CD4-positive, CD25-positive, alpha-beta regulatory T cell (primary cell): ENCODE data around the gene ZNF821. TPM values are rescaled to one million over a fixed set of nuclear protein-coding genes. Genes with fewer than 3 reads are reported as not detected.

Source experiments
- ATAC-seq, 2 donors: fragments of 150-1000 bp; cut with Tn5 transposase; one replicate each; pipeline ENCODE4 v1.10.0; 2021; ENCODE audit warnings: low read depth in 2 of 2, moderate number of reproducible peaks in 2 of 2, moderate library complexity in 1 of 2
- DNase-seq, 3 donors: peaks; one replicate each; pipeline versions ENCODE4 v3.0.0 to v3.0.0-alpha.2; 2012 to 2022; ENCODE audit warnings: mixed read lengths in 1 of 3
- H3K27ac ChIP-seq: one replicate; pipeline ENCODE4 v1.7.0; 2013; ENCODE audit warnings: mild to moderate bottlenecking, low read length; ENCODE audit not compliant: insufficient read depth, poor library complexity, severe bottlenecking
- H3K27me3 ChIP-seq: one replicate; pipeline ENCODE4 v1.7.0; 2013; ENCODE audit warnings: low read length; ENCODE audit not compliant: control insufficient read depth, insufficient read depth
- H3K36me3 ChIP-seq: one replicate; pipeline ENCODE4 v1.7.0; 2013; ENCODE audit warnings: mild to moderate bottlenecking, low read length, moderate library complexity; ENCODE audit not compliant: control insufficient read depth, insufficient read depth
- H3K4me1 ChIP-seq: 2 replicates; pipeline ENCODE4 v1.7.0; 2013; ENCODE audit warnings: mild to moderate bottlenecking, low read length; ENCODE audit not compliant: insufficient read depth, control insufficient read depth, poor library complexity, severe bottlenecking
- H3K4me3 ChIP-seq: one replicate; pipeline ENCODE4 v1.7.0; 2013; ENCODE audit warnings: low read depth, mild to moderate bottlenecking, low read length, moderate library complexity
- H3K9me3 ChIP-seq, 2 experiments: 1 replicate in 1 of 2; 2 replicates in 1 of 2; pipeline ENCODE4 v1.7.0; 2013; ENCODE audit warnings: low read length in 2 of 2, mild to moderate bottlenecking in 1 of 2, moderate library complexity in 1 of 2; ENCODE audit not compliant: control insufficient read depth in 2 of 2
- H3K27ac Mint-ChIP-seq, 3 donors: one replicate each; pipeline ENCODE4 v1.8.0; 2020 to 2022; ENCODE audit warnings: mild to moderate bottlenecking in 3 of 3, mixed read lengths in 3 of 3, moderate library complexity in 2 of 3
- H3K27me3 Mint-ChIP-seq: one replicate; pipeline ENCODE4 v1.8.0; 2022; ENCODE audit warnings: mild to moderate bottlenecking, mixed read lengths
- H3K36me3 Mint-ChIP-seq: one replicate; pipeline ENCODE4 v1.8.0; 2020; ENCODE audit warnings: mixed read lengths
- H3K4me1 Mint-ChIP-seq, 4 donors: one replicate each; pipeline ENCODE4 v1.8.0; 2020 to 2022; ENCODE audit warnings: mixed read lengths in 4 of 4, mild to moderate bottlenecking in 1 of 4
- H3K4me3 Mint-ChIP-seq, 4 donors: one replicate each; pipeline ENCODE4 v1.8.0; 2020 to 2022; ENCODE audit warnings: mild to moderate bottlenecking in 4 of 4, mixed read lengths in 4 of 4, moderate library complexity in 3 of 4
- H3K9me3 Mint-ChIP-seq, 7 donors: one replicate each; pipeline ENCODE4 v1.8.0; 2020 to 2022; ENCODE audit warnings: mixed read lengths in 7 of 7, mild to moderate bottlenecking in 3 of 7, moderate library complexity in 2 of 7
- polyA plus RNA-seq, 4 donors: library from polyadenylated mRNA; unstranded; fragments of 300-500 nt; fragmentation: Illumina TruSeq; gene quantifications; one replicate each; pipeline ENCODE4 v1.2.3, GENCODE V29; 2021
- total RNA-seq: library from RNA; stranded (reverse); gene quantifications from one replicate; pipeline ENCODE4 v1.2.3, GENCODE V29; 2022

ZNF821 gene
- total and polyA plus RNA-seq, 5 donors from 2014 or later, result 13.3 to 21.6 (median 15.2) TPM

GRCh38 chr16:71902656-71903365, 18.8 kb upstream of the ZNF821 start:
- peaks cover 34 to 95% (median 63%) of the 10 kb centered on the region in 4 donors for H3K4me1 Mint-ChIP-seq
- H3K4me1 ChIP-seq, result peaks cover 70% of the 10 kb centered on the region
- H3K36me3 Mint-ChIP-seq, result peaks cover 4% of the 10 kb centered on the region
- H3K4me3 Mint-ChIP-seq, result peak overlapping the region; percentile 41 to 83 (median 68)
- peak overlapping the region; percentile 37 for H3K27ac ChIP-seq
- ATAC-seq, result no peak
- H3K36me3 ChIP-seq, result no peaks in the 10 kb centered on the region
- peak overlapping the region; percentile 39 to 96 (median 71) for H3K27ac Mint-ChIP-seq
- H3K9me3 Mint-ChIP-seq, result no peaks in the 10 kb centered on the region
- no peaks in the 10 kb centered on the region for H3K27me3 Mint-ChIP-seq
- peak overlapping the region; percentile 42 for H3K4me3 ChIP-seq
- no peaks in the 10 kb centered on the region for H3K9me3 ChIP-seq
- no peaks in the 10 kb centered on the region for H3K27me3 ChIP-seq
- DNase-seq, result no peak

- Histone ChIP-seq H3K27ac (peak overlapping the region; percentile 33), H3K4me3 (peak overlapping the region; percentile 10), H3K9me3 (no peaks in the 10 kb centered on the region), H3K36me3 (no peaks in the 10 kb centered on the region), H3K4me1 (peaks cover 70% of the 10 kb centered on the region), H3K27me3 (no peaks in the 10 kb centered on the region)
- Mint-ChIP-seq H3K4me1 (peaks cover 24 to 74% (median 48%) of the 10 kb centered on the region in 4 donors), H3K36me3 (no peaks in the 10 kb centered on the region), H3K27me3 (peaks cover 4% of the 10 kb centered on the region), H3K9me3 (peaks cover 0 to 2% (median 0%) of the 10 kb centered on the region in 7 donors), H3K4me3 (peak overlapping the region; percentile 82 to 98 (median 91)), H3K27ac (peak overlapping the region in 2 of 3 donors; percentile 25 to 53)
- ATAC-seq (no peak), DNase-seq (no peak)
These were observed 15.2 kb upstream of the ZNF821 start for GRCh38 chr16:71899171-71899570.

GRCh38 chr16:71896764-71897368, 12.9 kb upstream of the ZNF821 start:
- Mint-ChIP-seq H3K9me3 (peaks cover 0 to 2% (median 0%) of the 10 kb centered on the region in 7 donors), H3K36me3 (no peaks in the 10 kb centered on the region), H3K4me1 (peaks cover 23 to 56% (median 31%) of the 10 kb centered on the region in 4 donors), H3K27ac (peak overlapping the region; percentile 82 to 97 (median 90)), H3K27me3 (peaks cover 4% of the 10 kb centered on the region), H3K4me3 (peak overlapping the region; percentile 96 to 99 (median 98))
- Histone ChIP-seq H3K4me3 (peak overlapping the region; percentile 90), H3K36me3 (no peaks in the 10 kb centered on the region), H3K27ac (peak overlapping the region; percentile 93), H3K27me3 (no peaks in the 10 kb centered on the region), H3K9me3 (no peaks in the 10 kb centered on the region), H3K4me1 (peaks cover 54% of the 10 kb centered on the region)
- no peak for DNase-seq
- no peak for ATAC-seq

GRCh38 chr16:71895679-71896365, 11.8 kb upstream of the ZNF821 start:
- Mint-ChIP-seq H3K4me3 (peak overlapping the region; percentile 96 to 99 (median 98)), H3K27ac (peak overlapping the region; percentile 94 to 98 (median 97)), H3K36me3 (no peaks in the 10 kb centered on the region), H3K4me1 (peaks cover 17 to 49% (median 26%) of the 10 kb centered on the region in 4 donors), H3K9me3 (peaks cover 0 to 2% (median 0%) of the 10 kb centered on the region in 7 donors), H3K27me3 (peaks cover 4% of the 10 kb centered on the region)
- Histone ChIP-seq H3K36me3 (no peaks in the 10 kb centered on the region), H3K9me3 (no peaks in the 10 kb centered on the region), H3K4me1 (peaks cover 44% of the 10 kb centered on the region), H3K4me3 (peak overlapping the region; percentile 90), H3K27ac (peak overlapping the region; percentile 93), H3K27me3 (no peaks in the 10 kb centered on the region)
- DNase-seq (peak in 1 of 3 donors; percentile 39), ATAC-seq (peak; percentile 1 to 7)

GRCh38 chr16:71894921-71895678, 11.1 kb upstream of the ZNF821 start, which contains the start of gene IST1:
IST1 (plus strand) TSS chr16:71895531; CDS start chr16:71915641, 20,110 bp downstream.
- H3K27ac Mint-ChIP-seq, result peak within 1 kb of the TSS; percentile 94 to 98 (median 97)
- peak; percentile 97 to 99 (median 98) for DNase-seq
- H3K36me3 Mint-ChIP-seq, result no peaks in the 10 kb centered on the region
- peak within 1 kb of the TSS; percentile 93 for H3K27ac ChIP-seq
- ATAC-seq, result peak; percentile 92
- H3K36me3 ChIP-seq, result no peaks in the 10 kb centered on the region
- H3K4me3 ChIP-seq, result peak within 1 kb of the TSS; percentile 95
- no peaks in the 10 kb centered on the region for H3K9me3 ChIP-seq
- H3K27me3 ChIP-seq, result no peaks in the 10 kb centered on the region
- H3K4me1 Mint-ChIP-seq, result peaks cover 12 to 42% (median 20%) of the 10 kb centered on the region in 4 donors
- peaks cover 0 to 2% (median 0%) of the 10 kb centered on the region in 7 donors for H3K9me3 Mint-ChIP-seq
- H3K4me1 ChIP-seq, result peaks cover 37% of the 10 kb centered on the region
- H3K27me3 Mint-ChIP-seq, result peaks cover 4% of the 10 kb centered on the region
- peak within 1 kb of the TSS; percentile 96 to 99 (median 98) for H3K4me3 Mint-ChIP-seq

GRCh38 chr16:71894229-71894920, 10.4 kb upstream of the ZNF821 start:
- H3K27ac Mint-ChIP-seq, result peak overlapping the region; percentile 38 to 98 (median 97)
- H3K27me3 ChIP-seq, result no peaks in the 10 kb centered on the region
- ATAC-seq, result no peak
- peaks cover 4% of the 10 kb centered on the region for H3K27me3 Mint-ChIP-seq
- no peaks in the 10 kb centered on the region for H3K36me3 ChIP-seq
- H3K4me1 Mint-ChIP-seq, result peaks cover 11 to 36% (median 18%) of the 10 kb centered on the region in 4 donors
- DNase-seq, result peak; percentile 15 to 61 (median 42)
- peak overlapping the region; percentile 96 to 99 (median 98) for H3K4me3 Mint-ChIP-seq
- peaks cover 0 to 2% (median 0%) of the 10 kb centered on the region in 7 donors for H3K9me3 Mint-ChIP-seq
- H3K9me3 ChIP-seq, result no peaks in the 10 kb centered on the region
- H3K4me3 ChIP-seq, result peak overlapping the region; percentile 95
- peak overlapping the region; percentile 93 for H3K27ac ChIP-seq
- H3K36me3 Mint-ChIP-seq, result no peaks in the 10 kb centered on the region
- H3K4me1 ChIP-seq, result peaks cover 35% of the 10 kb centered on the region
